ENCODE results near the gene PPIP5K1.
"Not testable (repeated sequence)": the region's sequence is repeated elsewhere in the genome, so short reads cannot be mapped to it uniquely, and the experiment has no call there.

PPIP5K1 gene

DNA sequence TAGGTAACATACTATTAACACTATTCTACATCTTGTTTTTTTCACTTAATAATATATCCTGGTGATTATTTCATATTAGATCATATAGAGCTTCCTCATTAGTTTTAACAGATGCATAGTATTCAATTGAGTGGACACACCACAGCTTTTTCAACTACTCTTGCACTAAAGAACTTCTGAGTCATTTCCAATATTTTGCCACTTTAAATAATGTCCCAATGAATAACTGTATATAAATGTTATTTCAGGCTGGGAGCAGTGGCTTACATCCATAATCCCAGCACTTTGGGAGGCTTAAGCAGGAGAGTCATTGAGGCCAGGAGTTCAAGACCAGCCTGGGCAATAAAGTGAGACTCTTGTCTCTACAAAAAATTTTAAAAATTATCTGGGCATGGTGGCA is 45.7 kb downstream of the PPIP5K1 start:
- no peak for DNase-seq

DNA sequence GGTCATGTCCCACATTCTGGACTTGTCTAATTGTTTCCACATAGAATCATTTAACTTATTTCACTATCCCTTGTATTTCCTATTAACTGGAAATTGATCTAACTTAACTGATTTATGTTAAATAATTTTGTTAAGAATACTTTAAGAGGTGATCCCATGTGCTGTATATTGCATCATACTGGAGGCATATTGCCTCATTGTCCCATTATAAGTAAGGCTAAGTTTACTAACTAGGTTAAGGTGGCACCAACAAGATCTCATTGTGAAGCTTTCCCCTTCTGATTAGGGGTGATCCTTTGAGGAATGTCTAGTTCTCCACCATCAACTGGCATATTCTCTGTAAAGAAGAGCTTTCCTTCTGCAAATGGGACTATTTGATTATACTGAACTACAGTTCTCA is 48.2 kb downstream of the PPIP5K1 start:
- DNase-seq: no peak

DNA sequence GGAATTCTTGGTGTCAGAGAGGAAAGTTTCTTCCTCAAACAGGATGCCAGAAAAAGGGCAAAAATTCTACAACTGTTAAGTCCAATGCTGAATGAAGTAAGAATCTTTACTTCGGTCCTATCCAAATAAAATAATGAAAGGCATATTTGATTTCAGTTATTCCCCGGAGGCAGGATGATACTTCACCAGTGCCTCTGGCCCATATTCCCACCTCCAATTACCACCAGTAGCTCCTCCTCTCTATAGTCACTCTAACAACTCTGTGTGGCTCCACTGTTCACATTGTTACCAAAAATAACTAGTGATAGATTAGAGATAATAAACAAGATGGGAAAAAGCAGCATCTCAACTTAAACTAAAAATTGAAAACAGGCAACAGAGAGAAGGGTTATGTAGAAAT is 51.9 kb downstream of the PPIP5K1 start:
- no peak for DNase-seq

DNA sequence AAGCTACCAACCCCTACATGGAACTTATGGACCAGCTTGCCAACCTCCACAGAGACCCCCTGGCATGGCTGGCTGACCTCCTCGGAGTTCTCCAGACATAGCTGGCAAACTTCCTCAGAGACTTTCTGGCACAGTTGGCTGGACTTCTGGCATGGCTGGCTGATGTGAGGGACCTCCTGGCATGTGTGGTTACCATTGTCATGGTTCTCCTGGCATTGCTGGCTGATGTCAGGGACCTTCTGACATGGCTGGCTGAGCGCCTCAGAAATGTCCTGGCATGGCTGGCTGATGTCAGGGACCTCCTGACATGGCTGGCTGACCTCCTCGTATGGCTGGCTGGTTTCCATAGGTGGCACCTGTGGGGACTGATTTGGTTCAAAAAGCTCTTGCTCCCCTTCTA is 55.1 kb downstream of the PPIP5K1 start:
- DNase-seq: no peak

DNA sequence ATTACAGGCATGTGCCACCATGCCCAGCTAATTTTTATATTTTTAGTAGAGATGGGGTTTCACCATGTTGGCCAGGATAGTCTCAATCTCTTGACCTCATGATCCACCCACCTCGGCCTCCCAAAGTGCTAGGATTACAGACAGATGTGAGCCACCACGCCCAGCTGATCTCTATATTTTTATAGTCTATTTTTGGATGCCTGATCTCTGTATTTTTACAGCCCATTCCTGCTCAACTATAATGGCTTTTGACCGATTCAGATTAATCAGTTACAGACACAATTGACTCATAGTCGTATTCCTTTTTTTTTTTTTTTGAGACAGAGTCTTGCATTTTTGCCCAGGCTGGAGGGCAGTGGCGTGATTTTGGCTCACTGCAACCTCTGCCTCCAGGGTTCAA is 57.2 kb downstream of the PPIP5K1 start:
- not testable (repeated sequence) for DNase-seq

DNA sequence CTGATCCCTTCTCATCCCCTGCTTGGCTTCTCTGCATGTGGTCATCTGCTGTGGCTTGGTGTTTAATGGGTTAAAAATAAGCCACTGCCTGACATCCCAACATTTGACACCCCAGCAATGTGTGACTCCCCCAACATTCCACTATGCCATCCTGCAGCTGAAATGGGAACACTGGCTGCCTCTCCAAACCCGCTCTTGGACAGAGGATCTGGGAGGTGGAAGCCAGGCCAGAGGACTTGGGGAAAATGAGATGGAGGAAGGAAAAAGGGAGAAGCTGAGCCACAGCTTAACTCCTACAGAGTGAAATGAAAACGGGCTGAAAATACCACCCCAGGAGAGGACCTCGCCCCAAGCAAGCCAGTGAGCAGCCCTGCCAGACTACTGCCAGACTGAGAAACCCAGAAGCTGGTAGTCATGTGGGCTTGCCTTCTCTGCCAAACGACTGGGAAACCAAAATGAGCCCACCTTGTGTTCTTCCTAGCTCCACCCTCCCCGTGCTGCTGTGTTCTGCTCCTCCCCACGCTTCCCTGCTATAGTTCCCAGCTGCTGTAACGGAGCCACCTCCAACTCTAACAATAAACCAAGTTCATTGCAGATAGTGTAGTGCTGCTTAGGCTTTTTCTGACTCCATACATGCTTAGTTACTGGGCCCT is 58.9 kb downstream of the PPIP5K1 start:
- no peak for DNase-seq

DNA sequence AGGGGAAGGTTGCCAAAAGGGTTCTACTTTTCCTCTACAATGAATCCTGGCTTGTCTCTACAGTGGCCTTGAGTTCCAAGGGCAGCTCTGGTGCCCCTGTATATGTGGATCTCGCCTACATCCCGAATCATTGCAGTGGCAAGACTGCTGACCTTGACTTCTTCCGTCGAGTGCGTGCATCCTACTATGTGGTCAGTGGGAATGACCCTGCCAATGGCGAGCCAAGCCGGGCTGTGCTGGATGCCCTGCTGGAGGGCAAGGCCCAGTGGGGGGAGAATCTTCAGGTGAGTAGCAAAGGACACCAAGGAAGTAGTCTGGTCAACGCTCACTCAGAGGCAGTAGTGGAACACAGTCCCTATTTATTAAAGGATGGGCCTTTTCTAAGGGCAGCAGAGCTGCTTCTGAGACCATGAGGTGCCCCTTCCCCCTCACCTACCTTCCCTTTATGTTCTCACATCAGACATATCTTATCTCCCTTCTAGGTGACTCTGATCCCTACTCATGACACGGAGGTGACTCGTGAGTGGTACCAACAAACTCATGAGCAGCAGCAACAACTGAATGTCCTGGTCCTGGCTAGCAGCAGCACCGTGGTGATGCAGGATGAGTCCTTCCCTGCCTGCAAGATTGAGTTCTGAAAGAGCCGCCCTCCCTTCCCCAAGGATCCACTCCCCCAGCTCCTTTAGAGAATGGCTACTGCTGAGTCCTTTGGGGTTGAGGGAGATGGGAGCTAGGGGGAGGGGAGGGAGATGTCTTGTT is 60.2 kb downstream of the PPIP5K1 start:
- no peak for DNase-seq

DNA sequence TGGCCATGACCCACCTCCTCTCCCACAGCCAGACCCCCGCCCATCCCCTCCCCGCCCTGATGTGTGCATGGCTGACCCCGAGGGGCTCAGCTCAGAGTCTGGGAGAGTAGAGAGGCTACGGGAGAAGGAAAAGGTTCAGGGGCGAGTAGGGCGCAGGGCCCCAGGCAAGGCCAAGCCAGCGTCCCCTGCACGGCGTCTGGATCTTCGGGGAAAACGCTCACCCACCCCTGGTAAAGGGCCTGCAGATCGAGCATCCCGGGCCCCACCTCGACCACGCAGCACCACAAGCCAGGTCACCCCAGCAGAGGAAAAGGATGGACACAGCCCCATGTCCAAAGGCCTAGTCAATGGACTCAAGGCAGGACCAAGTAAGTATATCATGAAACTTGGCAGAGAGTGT is 60.9 kb downstream of the PPIP5K1 start:
- no peak for DNase-seq

DNA sequence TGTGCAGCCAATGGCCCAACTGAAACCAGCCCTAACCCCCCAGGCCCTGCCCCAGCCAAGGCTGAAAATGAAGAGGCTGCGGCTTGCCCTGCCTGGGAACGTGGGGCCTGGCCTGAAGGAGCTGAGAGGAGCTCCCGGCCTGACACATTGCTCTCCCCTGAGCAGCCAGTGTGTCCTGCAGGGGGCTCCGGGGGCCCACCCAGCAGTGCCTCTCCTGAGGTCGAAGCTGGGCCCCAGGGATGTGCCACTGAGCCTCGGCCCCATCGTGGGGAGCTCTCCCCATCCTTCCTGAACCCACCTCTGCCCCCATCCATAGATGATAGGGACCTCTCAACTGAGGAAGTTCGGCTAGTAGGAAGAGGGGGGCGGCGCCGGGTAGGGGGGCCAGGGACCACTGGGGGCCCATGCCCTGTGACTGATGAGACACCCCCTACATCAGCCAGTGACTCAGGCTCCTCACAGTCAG is 61.4 kb downstream of the PPIP5K1 start:
- no peak for DNase-seq

DNA sequence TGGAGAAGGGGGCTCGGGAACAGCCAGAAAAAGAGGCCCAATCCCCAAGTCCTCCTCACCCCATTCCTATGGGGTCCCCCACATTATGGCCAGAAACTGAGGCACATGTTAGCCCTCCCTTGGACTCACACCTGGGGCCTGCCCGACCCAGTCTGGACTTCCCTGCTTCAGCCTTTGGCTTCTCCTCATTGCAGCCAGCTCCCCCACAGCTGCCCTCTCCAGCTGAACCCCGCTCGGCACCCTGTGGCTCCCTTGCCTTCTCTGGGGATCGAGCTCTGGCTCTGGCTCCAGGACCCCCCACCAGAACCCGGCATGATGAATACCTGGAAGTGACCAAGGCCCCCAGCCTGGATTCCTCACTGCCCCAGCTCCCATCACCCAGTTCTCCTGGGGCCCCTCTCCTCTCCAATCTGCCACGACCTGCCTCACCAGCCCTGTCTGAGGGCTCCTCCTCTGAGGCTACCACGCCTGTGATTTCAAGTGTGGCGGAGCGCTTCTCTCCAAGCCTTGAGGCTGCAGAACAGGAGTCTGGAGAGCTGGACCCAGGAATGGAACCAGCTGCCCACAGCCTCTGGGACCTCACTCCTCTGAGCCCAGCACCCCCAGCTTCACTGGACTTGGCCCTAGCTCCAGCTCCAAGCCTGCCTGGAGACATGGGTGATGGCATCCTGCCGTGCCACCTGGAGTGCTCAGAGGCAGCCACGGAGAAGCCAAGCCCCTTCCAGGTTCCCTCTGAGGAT is 62.0 kb downstream of the PPIP5K1 start:
- no peak for DNase-seq

DNA sequence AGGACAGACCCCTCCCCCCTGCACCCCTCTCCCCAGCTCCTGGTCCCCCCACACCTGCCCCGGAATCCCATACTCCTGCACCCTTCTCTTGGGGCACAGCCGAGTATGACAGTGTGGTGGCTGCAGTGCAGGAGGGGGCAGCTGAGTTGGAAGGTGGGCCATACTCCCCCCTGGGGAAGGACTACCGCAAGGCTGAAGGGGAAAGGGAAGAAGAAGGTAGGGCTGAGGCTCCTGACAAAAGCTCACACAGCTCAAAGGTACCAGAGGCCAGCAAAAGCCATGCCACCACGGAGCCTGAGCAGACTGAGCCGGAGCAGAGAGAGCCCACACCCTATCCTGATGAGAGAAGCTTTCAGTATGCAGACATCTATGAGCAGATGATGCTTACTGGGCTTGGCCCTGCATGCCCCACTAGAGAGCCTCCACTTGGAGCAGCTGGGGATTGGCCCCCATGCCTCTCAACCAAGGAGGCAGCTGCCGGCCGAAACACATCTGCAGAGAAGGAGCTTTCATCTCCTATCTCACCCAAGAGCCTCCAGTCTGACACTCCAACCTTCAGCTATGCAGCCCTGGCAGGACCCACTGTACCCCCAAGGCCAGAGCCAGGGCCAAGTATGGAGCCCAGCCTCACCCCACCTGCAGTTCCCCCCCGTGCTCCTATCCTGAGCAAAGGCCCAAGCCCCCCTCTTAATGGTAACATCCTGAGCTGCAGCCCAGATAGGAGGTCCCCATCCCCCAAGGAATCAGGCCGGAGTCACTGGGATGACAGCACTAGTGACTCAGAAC is 62.8 kb downstream of the PPIP5K1 start:
- DNase-seq: no peak

DNA sequence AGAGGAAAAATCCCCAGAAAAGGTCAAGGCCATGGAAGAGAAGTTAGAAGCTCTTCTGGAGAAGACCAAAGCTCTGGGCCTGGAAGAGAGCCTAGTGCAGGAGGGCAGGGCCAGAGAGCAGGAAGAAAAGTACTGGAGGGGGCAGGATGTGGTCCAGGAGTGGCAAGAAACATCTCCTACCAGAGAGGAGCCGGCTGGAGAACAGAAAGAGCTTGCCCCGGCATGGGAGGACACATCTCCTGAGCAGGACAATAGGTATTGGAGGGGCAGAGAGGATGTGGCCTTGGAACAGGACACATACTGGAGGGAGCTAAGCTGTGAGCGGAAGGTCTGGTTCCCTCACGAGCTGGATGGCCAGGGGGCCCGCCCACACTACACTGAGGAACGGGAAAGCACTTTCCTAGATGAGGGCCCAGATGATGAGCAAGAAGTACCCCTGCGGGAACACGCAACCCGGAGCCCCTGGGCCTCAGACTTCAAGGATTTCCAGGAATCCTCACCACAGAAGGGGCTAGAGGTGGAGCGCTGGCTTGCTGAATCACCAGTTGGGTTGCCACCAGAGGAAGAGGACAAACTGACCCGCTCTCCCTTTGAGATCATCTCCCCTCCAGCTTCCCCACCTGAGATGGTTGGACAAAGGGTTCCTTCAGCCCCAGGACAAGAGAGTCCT is 63.6 kb downstream of the PPIP5K1 start:
- DNase-seq: no peak

DNA sequence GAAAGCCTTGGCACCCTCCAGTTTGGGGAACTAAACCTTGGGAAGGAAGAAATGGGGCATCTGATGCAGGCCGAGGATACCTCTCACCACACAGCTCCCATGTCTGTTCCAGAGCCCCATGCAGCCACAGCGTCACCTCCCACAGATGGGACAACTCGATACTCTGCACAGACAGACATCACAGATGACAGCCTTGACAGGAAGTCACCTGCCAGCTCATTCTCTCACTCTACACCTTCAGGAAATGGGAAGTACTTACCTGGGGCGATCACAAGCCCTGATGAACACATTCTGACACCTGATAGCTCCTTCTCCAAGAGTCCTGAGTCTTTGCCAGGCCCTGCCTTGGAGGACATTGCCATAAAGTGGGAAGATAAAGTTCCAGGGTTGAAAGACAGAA is 64.9 kb downstream of the PPIP5K1 start:
- DNase-seq: no peak

DNA sequence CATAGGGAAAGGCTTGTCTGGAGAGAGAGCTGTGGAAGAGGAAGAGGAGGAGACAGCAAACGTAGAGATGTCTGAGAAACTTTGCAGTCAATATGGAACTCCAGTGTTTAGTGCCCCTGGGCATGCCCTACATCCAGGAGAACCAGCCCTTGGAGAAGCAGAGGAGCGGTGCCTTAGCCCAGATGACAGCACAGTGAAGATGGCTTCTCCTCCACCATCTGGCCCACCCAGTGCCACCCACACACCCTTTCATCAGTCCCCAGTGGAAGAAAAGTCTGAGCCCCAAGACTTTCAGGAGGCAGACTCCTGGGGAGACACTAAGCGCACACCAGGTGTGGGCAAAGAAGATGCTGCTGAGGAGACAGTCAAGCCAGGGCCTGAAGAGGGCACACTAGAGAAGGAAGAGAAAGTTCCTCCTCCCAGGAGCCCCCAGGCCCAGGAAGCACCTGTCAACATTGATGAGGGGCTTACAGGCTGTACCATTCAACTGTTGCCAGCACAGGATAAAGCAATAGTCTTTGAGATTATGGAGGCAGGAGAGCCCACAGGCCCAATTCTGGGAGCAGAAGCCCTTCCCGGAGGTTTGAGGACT is 65.7 kb downstream of the PPIP5K1 start:
- no peak for DNase-seq

DNA sequence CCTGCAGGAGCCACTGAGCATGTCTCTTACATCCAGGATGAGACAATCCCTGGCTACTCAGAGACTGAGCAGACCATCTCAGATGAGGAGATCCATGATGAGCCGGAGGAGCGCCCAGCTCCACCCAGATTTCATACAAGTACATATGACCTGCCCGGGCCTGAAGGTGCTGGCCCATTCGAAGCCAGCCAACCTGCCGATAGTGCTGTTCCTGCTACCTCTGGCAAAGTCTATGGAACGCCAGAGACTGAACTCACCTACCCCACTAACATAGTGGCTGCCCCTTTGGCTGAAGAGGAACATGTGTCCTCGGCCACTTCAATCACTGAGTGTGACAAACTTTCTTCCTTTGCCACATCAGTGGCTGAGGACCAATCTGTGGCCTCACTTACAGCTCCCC is 66.4 kb downstream of the PPIP5K1 start:
- DNase-seq: no peak

DNA sequence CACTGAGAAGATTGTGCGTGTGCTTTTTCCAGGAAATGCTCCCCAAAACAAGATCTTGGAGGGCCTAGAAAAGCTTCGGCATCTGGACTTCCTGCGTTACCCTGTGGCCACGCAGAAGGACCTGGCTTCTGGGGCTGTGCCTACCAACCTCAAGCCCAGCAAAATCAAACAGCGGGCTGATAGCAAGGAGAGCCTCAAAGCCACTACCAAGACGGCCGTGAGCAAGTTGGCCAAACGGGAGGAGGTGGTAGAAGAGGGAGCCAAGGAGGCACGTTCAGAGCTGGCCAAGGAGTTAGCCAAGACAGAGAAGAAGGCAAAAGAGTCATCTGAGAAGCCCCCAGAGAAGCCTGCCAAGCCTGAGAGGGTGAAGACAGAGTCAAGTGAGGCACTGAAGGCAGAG is 67.8 kb downstream of the PPIP5K1 start:
- no peak for DNase-seq

DNA sequence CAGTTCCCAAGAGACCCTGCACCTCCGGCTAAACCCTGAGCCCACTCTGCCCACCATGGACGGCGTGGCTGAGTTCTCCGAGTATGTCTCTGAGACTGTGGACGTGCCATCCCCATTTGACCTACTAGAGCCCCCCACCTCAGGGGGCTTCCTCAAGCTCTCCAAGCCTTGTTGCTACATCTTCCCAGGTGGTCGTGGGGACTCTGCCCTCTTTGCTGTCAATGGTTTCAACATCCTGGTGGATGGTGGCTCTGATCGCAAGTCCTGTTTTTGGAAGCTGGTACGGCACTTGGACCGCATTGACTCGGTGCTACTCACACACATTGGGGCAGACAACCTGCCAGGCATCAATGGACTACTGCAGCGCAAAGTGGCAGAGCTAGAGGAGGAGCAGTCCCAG is 68.6 kb downstream of the PPIP5K1 start:
- DNase-seq: no peak

DNA sequence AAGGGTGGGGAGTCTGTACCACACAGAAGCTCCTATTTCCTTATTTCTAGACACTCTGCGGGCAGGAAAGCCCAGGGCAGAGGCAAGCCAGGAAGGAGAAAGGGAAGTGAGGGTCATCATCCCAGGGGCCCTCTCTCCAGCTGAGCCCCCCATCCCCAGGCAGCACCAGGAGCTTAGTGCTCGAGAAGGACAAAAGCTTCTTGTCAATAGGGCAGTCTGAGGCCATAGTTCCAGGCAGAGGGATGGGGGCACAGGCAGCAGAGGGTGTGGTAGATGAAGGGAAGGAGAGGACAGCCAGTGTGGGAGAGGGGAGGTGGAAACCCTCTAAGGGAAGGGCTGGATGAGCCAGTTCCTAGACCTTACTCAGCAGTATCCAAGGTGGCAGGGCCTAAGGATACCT is 69.9 kb downstream of the PPIP5K1 start:
- DNase-seq: no peak

DNA sequence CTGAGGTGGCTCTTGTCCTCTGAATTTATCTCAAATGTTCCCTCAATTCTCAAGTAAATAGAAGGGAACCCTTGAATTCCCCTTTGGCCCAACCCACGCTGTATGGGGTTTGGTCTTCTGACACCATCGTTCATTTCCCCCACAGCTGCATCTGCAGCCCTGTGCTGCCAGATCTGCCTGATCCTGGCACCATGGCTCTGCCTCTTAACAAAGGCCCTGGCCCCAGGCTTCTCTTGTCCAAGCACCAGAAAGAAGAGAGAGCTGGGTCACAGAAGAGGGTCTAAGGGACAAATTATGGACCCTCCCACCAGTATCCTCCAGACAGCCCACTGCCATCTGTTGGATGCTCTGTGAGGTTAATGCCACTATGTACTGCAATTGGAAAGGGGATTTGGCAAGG is 70.8 kb downstream of the PPIP5K1 start:
- no peak for DNase-seq

DNA sequence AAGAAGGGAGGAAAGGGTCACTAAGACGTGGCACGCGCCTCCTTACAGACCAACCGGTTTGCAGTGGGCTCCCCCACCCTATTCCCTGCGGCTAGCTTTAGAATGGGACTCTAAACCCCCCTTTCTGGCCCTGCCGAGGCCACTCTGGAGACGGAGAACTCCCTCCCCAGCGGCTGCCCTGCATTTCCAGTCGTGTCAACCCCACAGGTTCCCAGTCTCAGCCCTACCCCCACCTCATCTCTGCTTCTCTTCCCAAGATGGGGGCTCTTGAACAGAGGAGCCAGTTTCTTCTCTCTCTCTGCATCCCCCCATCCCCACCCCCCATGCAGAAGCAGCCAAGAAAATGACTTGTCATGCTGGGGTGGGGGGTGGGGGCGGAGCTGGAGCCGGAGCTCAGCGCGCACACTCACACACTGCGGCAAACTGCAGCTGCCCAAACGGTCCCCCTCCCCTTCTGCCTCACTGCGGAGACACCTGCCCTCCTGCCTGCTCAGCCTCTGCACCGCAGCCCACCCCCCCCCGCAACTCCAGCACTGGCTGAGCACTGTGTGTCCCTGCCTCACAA is 71.7 kb downstream of the PPIP5K1 start:
- no peak for DNase-seq

DNA sequence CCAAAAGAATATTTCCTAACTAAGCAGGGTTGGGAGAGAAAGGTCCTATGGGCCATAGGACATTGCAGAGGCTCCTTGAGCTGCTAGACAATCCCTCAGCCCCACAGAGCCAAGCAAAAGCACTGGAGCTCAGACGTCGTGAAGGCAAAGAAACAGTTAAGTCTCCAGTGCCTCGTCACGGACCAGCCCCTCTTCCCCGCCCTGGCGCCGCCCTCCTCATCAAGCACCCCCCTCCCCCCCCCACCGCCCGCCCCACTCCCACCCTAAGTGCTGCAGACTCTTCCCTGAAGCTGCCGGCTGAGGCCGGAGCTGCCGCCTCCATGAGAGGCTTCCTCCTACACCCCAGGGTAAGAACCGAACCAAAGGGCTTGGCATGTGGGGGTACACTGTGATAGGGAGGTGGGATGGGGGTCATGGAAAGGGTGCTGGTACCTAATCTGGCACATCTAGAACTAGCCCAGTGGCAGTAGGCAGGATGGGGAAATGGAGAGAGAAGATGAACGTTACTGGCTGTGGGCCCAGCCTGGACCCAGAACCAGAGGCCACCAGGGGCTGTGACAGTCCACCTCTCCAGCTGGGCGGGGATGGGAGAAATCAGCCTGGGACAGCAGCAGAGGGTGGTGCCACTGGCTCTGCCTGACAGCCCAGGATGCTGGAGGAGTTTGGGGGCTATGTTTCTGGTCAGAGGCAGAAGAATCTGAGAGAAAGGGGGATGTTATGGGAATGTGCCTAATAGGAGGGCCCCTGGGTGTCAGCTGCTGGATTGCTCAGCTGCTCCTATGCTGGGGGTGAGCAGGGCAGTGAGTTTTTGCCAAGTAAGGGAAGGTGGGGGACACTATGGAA is 72.4 kb downstream of the PPIP5K1 start, which contains the start of gene MAP1A:
MAP1A (plus strand) TSS at position 255 of the 843 bp plus-strand sequence. CDS start 3,866 bp downstream, outside the sequence.
- DNase-seq: no peak

All from activated effector memory CD4-positive, alpha-beta T cell treated with Interleukin-2 at 50 U/mL for 16 hours (primary cell).